Left hindlimb (tissue), 1 donor: ENCODE measurements around the gene PSMB10.

Experiments
- DNase-seq: peaks from one replicate; pipeline ENCODE4 v3.0.0-alpha.2; 2018

Gene PSMB10

DNA sequence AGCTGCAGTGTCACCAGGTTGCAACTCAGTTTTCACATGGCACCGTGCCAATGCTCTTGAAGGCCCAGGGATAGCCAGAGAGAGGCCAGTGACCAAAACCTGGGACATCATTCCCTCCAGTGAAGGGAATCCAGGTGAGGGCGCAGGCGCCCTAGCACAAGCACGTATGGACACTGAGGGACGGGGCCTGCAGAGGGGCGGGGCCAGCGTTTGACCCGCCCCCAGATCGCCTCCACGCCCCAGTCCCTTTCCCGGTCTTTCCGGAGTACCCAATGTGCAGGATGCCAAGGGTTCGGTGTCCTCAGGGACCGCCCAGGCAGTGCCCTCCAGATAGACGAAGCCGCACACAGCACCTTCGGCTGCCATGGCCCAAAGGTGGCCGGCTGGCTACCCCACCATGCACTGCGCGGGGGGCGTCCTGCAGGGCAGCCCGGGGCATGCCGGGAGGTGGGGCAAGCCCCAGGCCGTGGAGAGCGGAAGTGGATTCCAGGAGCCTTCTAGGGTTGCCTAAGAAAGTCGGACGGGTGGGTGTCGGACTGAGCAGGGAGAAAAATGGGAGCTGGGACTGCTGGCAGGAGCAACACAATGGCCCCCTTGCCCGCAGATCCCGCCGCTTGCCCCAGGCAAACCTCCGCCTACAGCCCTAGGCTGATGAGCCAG is 27.1 kb upstream of the PSMB10 start:
- DNase-seq: no peak

DNA sequence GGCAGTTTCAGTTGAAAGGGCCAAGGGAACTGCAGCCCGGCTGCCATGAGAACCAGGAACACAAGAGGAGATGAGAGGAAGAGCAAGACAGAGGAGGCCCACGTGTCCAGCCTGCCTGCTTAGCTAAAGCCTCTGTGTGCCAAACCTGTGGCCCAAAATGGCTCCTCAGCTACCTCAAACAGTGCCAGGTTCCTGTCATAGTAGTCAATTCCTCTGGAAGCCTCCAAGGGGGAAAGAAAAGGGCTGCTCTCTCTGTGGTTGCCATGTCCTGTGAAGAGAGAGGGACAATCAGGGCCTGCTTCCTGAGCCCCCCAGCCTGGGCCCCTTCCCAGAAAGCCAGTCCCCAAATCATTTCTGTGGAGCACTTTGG is 26.6 kb upstream of the PSMB10 start:
- no peak for DNase-seq

DNA sequence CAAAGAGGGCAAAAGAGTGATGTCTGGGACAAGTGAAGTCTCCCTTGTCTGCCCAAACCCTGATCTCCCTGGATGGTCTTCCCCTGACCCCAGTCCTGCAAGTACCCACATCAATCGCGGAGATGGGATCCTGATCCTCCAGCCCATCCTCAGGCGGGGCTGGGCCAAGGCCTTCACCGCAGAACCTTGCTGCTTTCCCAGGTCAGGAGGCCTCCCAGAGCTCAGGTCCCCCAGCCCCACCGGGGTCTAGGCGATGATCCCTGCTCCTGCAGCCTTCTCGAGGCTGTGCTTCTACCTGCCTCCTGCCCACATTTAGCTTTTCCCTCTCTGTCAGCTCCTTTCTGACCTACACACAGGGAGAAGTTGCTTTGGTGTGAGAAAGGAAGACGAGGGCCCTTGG is 25.5 kb upstream of the PSMB10 start:
- DNase-seq: no peak

GRCh38 chr16:67961551-67961957 is 24.9 kb upstream of the PSMB10 start:
- no peak for DNase-seq

- no peak for DNase-seq
Observed at GRCh38 chr16:67959536-67960329, 23.1 kb upstream of the PSMB10 start.

GRCh38 chr16:67957622-67958021 is 21.0 kb upstream of the PSMB10 start:
- DNase-seq: no peak

GRCh38 chr16:67954421-67955196 is 18.0 kb upstream of the PSMB10 start:
- no peak for DNase-seq

GRCh38 chr16:67953641-67954375 is 17.2 kb upstream of the PSMB10 start:
- DNase-seq: no peak

GRCh38 chr16:67951485-67951884 is 14.8 kb upstream of the PSMB10 start:
- no peak for DNase-seq

GRCh38 chr16:67950335-67950843 is 13.7 kb upstream of the PSMB10 start:
- DNase-seq: no peak

DNA sequence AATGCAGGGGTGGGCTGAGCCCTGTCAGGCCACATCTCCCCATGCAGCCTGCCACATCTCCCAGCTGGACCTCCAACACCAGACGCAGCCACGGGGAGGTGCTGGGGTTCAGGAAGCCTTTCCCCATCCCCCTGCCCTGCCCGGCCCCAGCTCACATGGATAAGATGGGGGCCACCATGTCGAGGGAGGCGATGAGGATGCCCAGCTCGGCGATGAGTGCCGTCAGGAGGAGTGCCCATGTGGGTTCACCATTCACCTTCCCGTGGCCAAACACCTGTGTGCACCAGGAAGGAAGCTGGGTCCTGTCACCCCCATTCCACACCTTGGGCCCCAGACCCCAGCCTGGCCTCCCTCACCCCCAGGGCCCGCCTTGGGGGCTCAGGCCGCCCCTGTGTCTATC is 13.0 kb upstream of the PSMB10 start:
- DNase-seq: no peak

DNA sequence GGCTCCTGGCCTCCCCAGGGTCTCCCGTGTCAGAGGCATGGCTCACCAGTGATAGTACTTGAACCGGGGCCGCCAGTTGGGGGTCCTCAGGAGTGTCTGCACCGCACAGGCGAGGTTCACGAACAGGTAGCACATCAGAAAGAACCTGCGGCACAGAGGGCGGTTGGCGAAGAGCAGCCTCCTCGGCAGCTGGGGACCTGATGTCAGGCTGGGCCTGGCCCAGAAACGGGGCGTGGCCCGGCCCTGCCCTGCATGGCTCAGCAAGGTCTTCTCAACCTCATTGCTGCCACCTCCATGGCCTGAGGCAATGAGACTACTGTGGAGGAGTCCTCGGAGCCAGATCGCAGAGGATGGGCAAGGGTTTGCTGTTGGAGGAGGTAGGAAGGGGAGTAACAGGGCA is 11.4 kb upstream of the PSMB10 start:
- DNase-seq: no peak

GRCh38 chr16:67946966-67947558 is 10.4 kb upstream of the PSMB10 start:
- no peak for DNase-seq

DNA sequence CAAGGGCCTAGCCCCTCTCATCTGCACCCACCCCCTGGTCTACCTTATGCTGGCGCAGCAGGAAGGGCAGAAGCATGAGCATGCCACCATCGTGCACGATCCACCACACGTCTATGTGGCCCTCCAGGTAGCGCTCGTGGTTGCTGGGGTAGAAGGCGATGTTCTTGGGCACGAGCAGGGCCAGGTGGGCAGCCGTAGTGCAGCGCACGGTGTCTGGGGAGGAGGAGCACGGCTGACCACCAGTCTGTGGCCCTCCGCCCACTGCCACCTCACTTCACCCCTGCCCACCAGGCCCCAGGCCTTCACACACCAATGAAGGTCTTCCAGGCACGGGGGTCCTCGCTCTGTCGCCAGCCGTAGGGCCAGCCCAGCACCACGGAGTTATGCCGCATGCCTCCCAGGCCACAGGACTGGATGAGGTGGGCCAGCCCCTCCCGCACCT is 9.5 kb upstream of the PSMB10 start:
- DNase-seq: no peak

DNA sequence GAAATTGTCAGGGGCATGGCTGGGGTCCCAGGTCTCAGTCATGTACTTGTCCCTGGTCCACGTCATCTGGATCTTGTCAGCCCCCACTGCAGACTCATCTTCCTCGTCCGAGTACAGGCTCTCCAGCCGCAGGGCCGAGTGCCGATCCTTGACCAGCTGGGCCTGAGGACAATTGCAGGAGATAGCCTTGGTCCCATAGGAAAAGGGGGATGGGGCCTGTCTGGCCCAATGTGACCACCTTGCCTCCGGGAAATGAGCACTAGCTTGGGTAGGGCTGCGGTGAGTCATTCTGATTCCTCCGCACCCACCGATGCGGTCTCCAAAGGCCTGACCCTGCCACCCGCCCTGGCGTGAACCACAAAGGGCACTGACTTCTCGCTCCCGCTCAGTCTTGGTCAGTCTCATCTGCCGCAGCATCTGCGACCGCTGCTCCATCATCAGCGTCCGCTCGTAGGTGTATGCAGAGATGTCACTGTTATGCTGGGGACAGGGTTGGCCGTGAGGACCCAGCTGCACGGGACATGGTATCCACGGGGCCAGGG is 8.8 kb upstream of the PSMB10 start:
- DNase-seq: no peak

DNA sequence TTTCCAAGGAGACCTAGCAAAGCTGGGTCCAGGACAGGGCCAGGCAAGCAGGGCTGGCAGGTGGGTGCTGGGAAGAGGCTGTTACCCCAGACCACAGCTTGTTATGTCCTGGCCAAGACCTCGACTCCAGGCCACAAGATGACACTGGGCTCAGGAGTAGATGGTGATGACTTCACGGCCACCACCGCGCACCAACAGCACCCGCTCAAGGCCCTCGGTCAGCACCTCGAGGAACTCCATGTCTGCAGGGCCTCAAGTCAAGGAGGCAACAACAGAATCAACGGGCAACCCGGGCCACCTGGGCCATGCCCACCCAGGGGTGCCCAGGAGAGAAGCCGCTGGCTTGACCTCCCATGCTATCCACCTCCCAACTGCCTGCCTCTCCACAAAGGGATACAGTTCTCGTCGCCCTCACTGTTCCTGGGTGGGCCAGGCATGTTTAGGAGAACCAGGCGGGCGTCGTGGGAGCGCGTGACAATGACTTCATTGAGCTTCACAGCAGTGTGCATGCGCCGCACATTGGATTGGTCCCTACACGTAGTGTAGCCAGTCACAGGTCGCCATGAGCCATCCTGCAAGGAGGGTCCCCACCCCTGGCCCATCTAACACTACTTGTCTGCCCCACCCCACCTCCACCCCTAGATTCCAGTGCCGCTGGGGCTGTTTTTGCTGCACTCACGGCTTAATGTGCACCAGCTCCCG is 8.2 kb upstream of the PSMB10 start:
- DNase-seq: no peak

- DNase-seq: no peak
Observed at GRCh38 chr16:67943619-67944504, 7.2 kb upstream of the PSMB10 start, which contains the start of gene LCAT. TSS of gene LCAT (minus strand) at chr16:67944120. CDS start at chr16:67944101, 19 bp downstream.

DNA sequence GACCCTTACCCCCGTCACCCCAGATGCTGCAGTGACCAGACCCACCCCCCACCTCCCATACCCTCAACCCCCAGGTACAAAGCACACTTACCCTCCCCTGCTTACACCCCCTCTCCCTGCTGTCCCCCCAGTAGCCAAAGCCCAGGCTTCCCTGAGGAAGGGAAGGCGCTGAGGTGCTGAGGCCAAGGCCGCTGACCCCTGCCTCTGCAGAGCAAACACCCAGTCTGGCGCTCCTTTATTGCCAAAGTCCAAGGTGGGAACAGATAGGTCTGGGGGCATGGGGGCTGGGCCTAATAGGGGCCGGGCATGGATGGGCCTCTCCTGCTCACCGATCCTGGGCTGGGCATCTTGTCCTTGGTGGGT is 6.6 kb upstream of the PSMB10 start:
- no peak for DNase-seq

DNA sequence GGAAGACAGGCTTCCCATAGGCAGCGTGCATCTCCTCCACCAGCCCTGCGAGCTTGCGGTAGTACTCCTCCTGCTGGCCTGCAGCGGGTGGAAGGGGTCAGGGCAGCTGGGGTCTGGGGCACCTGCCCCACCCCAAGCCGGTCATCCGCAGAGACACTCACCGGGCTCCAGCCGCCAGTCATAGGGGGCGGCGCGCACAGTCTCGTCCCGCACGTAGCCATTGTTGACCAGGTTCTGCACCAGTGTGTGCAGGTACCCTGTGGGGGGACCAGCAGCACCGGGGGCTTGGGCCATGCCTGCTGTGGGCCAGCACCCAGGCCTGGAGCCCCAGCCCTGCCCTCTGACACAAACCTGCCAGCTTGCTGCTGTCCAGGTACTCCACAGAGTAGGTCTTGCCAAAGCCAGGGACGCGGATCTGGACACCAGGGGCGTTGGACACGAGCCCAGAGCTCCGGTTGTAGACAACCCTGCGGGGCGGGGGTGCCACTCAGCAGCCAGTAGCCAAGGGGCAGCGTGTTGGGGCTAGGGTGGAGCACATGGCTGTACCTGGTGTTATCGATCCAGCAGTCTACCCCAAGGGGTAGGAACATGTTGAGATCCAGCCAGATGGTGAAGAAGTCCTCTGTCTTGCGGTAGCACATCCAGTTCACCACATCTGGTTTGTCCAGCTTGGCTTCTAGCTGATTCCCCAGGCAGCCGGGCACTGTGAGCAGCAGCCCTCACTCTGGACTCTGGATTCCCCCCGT is 6.0 kb upstream of the PSMB10 start:
- no peak for DNase-seq

- DNase-seq: no peak
Observed at GRCh38 chr16:67942200-67942509, 5.5 kb upstream of the PSMB10 start.
